Measurements from ENCODE around the gene AGPAT4. TPM values are rescaled to one million over a fixed set of nuclear protein-coding genes. Genes with fewer than 3 reads are reported as not detected.

The AGPAT4 gene
- total RNA-seq, 1 donor from 2014 or later = 8.3 TPM

GRCh38 chr6:161091151-161091550 is 182.7 kb downstream of the AGPAT4 start:
- Mint-ChIP-seq H3K36me3 (ENCODE audit: unreplicated experiment) (peaks cover 48% of the 10 kb centered on the region), H3K9me3 (ENCODE audit: unreplicated experiment) (no peaks in the 10 kb centered on the region)
- TF ChIP-seq, protein P1, sequence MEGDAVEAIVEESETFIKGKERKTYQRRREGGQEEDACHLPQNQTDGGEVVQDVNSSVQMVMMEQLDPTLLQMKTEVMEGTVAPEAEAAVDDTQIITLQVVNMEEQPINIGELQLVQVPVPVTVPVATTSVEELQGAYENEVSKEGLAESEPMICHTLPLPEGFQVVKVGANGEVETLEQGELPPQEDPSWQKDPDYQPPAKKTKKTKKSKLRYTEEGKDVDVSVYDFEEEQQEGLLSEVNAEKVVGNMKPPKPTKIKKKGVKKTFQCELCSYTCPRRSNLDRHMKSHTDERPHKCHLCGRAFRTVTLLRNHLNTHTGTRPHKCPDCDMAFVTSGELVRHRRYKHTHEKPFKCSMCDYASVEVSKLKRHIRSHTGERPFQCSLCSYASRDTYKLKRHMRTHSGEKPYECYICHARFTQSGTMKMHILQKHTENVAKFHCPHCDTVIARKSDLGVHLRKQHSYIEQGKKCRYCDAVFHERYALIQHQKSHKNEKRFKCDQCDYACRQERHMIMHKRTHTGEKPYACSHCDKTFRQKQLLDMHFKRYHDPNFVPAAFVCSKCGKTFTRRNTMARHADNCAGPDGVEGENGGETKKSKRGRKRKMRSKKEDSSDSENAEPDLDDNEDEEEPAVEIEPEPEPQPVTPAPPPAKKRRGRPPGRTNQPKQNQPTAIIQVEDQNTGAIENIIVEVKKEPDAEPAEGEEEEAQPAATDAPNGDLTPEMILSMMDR (IDR thresholded peaks at IDR 0.05) = no peak

DNA sequence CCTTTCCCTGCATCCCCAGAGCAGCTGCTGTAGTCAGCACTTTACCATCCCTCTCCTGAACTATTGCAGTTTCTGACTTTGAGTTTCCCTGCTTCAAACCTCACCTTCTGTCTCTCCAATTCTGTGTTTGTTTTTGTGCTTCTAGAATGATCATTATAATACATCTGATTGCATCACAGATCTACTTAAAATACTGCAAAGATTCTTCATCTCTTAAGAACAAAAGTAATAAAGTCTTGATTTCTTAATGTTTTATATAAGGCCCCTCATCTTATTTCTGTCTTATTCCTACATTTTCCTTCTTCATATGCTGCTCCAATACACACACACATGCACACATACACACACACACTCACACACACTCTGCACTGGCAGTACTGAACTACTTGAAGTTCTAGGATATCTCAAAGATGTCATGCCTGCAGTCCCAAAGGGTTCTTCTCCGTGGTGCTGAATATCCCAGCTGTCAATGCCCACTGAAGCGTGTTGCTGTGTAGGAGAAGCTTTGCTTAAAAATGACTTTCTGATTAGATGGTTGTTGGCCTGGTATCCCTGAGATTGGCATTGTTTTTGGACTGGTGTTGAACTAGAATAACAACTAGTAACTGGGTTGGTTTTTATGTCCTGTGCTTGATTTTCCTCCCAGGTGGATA is 185.1 kb downstream of the AGPAT4 start:
- H3K9me3 Mint-ChIP-seq (ENCODE audit: unreplicated experiment) = no peaks in the 10 kb centered on the region
- H3K27me3 Mint-ChIP-seq (ENCODE audit: unreplicated experiment) = no peaks in the 10 kb centered on the region
- TF ChIP-seq, protein P1 (IDR thresholded peaks at IDR 0.05) = no peak
- peaks cover 47% of the 10 kb centered on the region for H3K36me3 Mint-ChIP-seq (ENCODE audit: unreplicated experiment)
- no peak for DNase-seq (ENCODE audit: extremely low spot score, unreplicated experiment)
- H3K27ac Mint-ChIP-seq (ENCODE audit: unreplicated experiment) = no peak overlapping the region
- peaks cover 5% of the 10 kb centered on the region for H3K4me1 Mint-ChIP-seq (ENCODE audit: unreplicated experiment)
- no peak overlapping the region for H3K4me3 Mint-ChIP-seq (ENCODE audit: unreplicated experiment)

More at GRCh38 chr6:161091151-161091550, 182.7 kb downstream of the AGPAT4 start:
- H3K27me3 Mint-ChIP-seq (ENCODE audit: unreplicated experiment) = no peaks in the 10 kb centered on the region
- no peak for DNase-seq (ENCODE audit: extremely low spot score, unreplicated experiment)
- peaks cover 8% of the 10 kb centered on the region for H3K4me1 Mint-ChIP-seq (ENCODE audit: unreplicated experiment)
- H3K27ac Mint-ChIP-seq (ENCODE audit: unreplicated experiment) = no peak overlapping the region
- no peak overlapping the region for H3K4me3 Mint-ChIP-seq (ENCODE audit: unreplicated experiment)

GRCh38 chr6:161085246-161085645 is 188.6 kb downstream of the AGPAT4 start:
- H3K4me3 Mint-ChIP-seq (ENCODE audit: unreplicated experiment) = no peak overlapping the region
- peaks cover 31% of the 10 kb centered on the region for H3K36me3 Mint-ChIP-seq (ENCODE audit: unreplicated experiment)
- no peak for DNase-seq (ENCODE audit: extremely low spot score, unreplicated experiment)
- no peaks in the 10 kb centered on the region for H3K9me3 Mint-ChIP-seq (ENCODE audit: unreplicated experiment)
- H3K4me1 Mint-ChIP-seq (ENCODE audit: unreplicated experiment) = no peaks in the 10 kb centered on the region
- no peaks in the 10 kb centered on the region for H3K27me3 Mint-ChIP-seq (ENCODE audit: unreplicated experiment)
- no peak overlapping the region for H3K27ac Mint-ChIP-seq (ENCODE audit: unreplicated experiment)
- TF ChIP-seq, protein P1 (IDR thresholded peaks at IDR 0.05) = no peak

- H3K4me3 Mint-ChIP-seq (ENCODE audit: unreplicated experiment) = no peak overlapping the region
- no peaks in the 10 kb centered on the region for H3K9me3 Mint-ChIP-seq (ENCODE audit: unreplicated experiment)
- H3K27me3 Mint-ChIP-seq (ENCODE audit: unreplicated experiment) = no peaks in the 10 kb centered on the region
- peaks cover 24% of the 10 kb centered on the region for H3K36me3 Mint-ChIP-seq (ENCODE audit: unreplicated experiment)
- TF ChIP-seq, protein P1 (IDR thresholded peaks at IDR 0.05) = no peak
- H3K27ac Mint-ChIP-seq (ENCODE audit: unreplicated experiment) = no peak overlapping the region
- no peaks in the 10 kb centered on the region for H3K4me1 Mint-ChIP-seq (ENCODE audit: unreplicated experiment)
- no peak for DNase-seq (ENCODE audit: extremely low spot score, unreplicated experiment)
Measured at GRCh38 chr6:161082215-161082614, 191.6 kb downstream of the AGPAT4 start.

- no peak for DNase-seq (ENCODE audit: extremely low spot score, unreplicated experiment)
- H3K4me1 Mint-ChIP-seq (ENCODE audit: unreplicated experiment) = no peaks in the 10 kb centered on the region
- peaks cover 17% of the 10 kb centered on the region for H3K36me3 Mint-ChIP-seq (ENCODE audit: unreplicated experiment)
- H3K27ac Mint-ChIP-seq (ENCODE audit: unreplicated experiment) = no peak overlapping the region
- no peak overlapping the region for H3K4me3 Mint-ChIP-seq (ENCODE audit: unreplicated experiment)
- H3K27me3 Mint-ChIP-seq (ENCODE audit: unreplicated experiment) = no peaks in the 10 kb centered on the region
- TF ChIP-seq, protein P1 (IDR thresholded peaks at IDR 0.05) = no peak
- H3K9me3 Mint-ChIP-seq (ENCODE audit: unreplicated experiment) = no peaks in the 10 kb centered on the region
Measured at GRCh38 chr6:161080263-161080970, 193.4 kb downstream of the AGPAT4 start.

Data from osteocyte (in vitro differentiated cells).